Glomerular visceral epithelial cell (primary cell): Measurements from ENCODE around the gene EFNA3.
A peak's percentile ranks its signal among the peaks of the same experiment; 100 is the strongest.

Experiments
- DNase-seq: peaks from one replicate; pipeline ENCODE4 v3.0.0-alpha.2; 2016; ENCODE audit errors: extremely low spot score

Gene EFNA3

DNA sequence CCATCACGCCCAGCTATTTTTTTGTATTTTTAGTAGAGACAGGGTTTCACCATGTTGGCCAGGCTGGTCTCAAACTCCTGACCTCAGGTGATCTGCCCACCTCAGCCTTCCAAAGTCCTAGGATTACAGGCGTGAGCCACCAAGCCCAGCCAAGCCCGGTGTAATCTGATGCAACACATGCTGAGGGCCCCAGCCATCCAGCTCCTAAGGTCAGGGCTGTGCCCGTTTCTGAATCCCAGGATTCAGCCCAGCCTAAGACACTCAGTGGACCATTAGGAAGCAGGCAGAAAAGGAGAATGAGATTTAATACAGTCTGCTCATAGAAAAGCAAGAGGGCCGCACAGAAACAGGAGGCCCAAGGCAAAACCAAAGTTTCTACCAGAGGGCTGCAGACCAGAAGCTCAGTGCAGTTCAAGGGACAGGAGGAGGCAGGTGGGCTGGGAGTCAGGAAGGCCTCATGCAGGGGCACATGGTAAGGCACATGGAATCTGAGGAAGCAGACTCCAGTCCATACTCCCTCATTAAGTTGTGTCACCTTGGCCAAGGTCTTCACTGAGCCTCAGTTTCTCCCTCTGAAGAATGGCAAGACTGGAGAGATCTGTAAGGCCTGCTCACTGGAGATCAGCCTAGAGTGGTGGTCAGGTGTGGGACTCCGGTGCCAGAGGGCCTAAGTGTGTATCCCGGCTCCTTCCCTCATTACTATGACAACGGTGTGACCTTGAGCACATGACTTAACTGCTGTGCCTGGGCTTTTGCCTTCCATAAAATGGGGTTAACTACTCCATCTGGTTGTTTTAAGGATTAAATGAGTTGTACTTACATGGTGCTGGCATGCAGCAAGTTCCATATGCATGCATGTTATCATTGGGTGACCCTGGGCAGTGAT lies 29.9 kb upstream of the EFNA3 start:
- no peak for DNase-seq

GRCh38 chr1:155049651-155050559 lies 28.7 kb upstream of the EFNA3 start:
- DNase-seq: peak; percentile 54

DNA sequence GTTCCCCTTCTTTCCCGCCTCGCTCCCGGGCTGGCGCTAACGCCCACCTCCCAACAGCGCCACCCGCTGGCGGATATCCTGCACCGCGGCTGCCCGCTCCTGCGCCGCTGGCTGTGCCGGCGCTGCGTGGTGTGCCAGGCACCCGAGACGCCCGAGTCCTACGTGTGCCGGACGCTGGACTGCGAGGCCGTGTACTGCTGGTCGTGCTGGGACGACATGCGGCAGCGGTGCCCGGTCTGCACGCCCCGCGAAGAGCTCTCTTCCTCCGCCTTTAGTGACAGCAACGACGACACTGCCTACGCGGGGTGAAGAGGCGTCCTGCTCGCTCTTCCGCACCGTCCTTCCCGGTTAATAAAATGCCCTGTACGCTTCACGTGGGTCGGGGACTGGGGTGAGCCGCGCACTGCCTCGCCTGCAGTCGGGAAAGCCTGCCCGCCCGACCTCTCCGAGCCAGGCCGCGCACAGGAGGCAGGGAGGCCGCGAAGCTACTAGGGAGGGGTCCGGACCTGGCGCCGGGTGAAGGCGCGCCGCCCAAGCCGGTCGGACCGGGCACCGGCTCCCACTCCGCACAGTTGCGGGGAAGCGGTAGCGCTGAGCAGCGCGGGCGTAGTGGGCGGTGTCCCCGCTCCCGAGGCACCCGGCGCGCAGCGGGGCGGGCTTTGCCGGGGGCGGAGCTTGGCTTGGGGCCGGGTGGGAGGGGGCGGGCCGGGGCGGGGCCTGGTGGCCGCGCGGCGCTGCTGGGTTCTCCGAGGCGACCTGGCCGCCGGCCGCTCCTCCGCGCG lies 27.9 kb upstream of the EFNA3 start, which contains the start of gene ADAM15:
TSS of gene ADAM15 (plus strand) at position 757 of the 782 bp plus-strand sequence. CDS start 71 bp downstream, outside the sequence.
- peak; percentile 83 for DNase-seq

- DNase-seq: no peak
Measured at GRCh38 chr1:155051342-155051776, 27.3 kb upstream of the EFNA3 start.

DNA sequence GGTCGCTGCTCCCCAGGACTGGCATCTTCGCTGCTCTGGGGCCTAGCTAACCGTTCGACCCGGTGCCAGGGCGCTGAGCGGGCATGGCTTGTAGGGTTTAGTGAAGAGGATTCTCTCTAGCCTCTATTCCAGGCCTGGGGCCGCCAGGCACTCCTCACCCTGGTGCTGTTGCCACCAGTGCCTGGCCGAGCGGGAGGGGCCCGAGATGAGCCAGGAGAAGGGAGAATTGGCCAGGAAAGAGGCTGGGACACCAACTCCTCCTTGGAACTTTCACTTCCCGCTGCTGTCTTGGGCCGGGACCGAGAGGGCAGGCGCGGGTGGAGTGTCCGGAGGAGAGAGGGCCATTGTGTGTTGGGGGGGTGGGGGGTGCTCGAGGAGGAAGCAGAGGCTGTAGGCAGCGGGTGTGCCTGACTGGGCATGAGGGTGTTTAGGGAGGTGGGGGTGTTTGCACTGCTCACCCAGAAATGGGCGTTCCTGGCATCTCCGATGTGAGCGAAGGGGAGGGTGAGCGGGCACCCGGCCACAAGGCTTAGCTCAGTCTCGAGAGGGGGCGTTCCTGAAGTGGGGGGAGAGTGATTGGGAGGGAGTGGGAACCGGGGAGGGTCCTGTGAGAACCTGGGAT lies 26.7 kb upstream of the EFNA3 start:
- peak; percentile 51 for DNase-seq

DNA sequence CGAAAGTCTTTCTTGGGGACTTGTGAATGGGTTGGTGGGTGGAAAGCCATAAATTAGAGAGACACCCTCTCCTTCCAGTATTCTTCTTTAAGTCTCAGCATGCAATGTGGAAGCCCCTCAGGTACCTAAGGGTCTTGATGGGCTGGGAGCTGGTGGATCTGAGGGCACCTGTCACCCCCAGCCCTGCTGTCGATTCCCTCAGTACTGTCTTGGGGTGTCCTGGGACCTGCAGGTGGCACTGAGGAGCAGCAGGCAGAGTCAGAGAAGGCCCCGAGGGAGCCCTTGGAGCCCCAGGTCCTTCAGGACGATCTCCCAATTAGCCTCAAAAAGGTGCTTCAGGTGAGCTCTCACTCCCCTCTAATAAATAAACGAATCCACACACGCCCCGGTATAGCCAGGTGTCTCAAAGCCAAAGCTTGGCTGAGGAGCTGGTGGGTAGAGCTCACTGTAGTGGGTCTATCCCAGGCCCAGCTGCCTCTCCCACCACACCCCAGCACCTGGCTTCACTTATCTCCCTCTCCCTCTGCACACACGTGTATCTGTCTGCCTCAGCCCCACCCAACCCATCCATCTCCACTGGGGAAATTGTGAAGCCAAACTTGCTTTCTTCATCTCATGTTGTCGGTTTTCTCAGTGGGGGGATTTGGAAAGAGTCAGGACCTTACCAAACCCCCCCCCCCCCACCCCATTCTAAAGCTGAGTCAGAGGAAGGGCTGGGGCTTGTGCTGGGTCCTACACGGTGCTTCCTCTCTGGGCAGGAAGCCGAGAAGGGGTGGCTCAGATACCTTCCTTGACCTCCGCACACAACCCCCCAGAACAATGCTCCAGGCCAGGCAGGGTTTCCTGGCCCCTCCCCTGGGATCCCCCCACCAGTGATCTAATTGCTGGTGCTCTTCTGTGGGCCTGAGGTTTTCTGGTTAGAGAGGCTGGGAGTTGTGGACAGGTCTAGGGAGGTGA lies 25.9 kb upstream of the EFNA3 start:
- DNase-seq: peak; percentile 40

DNA sequence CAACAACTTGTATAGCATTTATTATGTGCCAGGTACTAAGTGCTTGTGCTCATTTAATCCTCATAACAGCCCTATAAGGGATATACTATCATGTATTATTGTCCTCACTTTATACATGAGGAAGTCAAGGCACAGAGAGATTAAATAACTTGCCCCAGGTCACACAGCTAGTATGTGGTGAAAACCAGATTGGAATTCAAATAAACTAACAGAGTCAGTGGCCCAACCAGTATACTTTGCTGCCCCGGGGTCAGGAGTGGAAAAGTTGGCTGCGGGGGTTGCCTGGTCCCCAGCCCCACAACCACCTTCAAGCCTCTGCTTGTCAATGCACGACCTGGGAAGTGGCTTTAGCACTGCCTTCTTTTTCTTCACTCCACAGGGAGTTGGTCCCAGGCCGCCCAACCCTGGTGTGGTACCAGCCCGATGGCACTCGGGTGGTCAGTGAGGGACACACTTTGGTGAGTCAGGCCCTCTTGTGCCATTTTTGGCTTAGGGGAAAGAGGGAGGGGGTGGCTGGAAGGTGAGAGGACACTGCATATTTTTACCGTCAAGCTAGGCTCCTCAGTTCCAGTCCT lies 25.0 kb upstream of the EFNA3 start:
- no peak for DNase-seq

GRCh38 chr1:155057104-155057503 lies 21.5 kb upstream of the EFNA3 start:
- no peak for DNase-seq

GRCh38 chr1:155057788-155058211 lies 20.8 kb upstream of the EFNA3 start:
- DNase-seq: no peak

- DNase-seq: no peak
Measured at GRCh38 chr1:155060736-155061135, 17.9 kb upstream of the EFNA3 start.

GRCh38 chr1:155061381-155062150 lies 17.1 kb upstream of the EFNA3 start:
- DNase-seq: peak; percentile 94

DNA sequence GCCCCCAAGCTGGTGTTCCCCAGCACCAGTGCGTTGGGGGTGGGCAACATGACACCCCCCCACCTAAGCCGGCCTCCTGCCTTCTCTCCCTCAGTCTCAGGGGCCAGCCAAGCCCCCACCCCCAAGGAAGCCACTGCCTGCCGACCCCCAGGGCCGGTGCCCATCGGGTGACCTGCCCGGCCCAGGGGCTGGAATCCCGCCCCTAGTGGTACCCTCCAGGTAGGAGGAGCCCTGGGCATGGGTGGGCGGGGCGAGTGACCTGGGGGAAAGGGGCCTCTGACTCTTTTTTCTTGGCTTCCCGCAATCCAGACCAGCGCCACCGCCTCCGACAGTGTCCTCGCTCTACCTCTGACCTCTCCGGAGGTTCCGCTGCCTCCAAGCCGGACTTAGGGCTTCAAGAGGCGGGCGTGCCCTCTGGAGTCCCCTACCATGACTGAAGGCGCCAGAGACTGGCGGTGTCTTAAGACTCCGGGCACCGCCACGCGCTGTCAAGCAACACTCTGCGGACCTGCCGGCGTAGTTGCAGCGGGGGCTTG lies 16.4 kb upstream of the EFNA3 start:
- no peak for DNase-seq

DNA sequence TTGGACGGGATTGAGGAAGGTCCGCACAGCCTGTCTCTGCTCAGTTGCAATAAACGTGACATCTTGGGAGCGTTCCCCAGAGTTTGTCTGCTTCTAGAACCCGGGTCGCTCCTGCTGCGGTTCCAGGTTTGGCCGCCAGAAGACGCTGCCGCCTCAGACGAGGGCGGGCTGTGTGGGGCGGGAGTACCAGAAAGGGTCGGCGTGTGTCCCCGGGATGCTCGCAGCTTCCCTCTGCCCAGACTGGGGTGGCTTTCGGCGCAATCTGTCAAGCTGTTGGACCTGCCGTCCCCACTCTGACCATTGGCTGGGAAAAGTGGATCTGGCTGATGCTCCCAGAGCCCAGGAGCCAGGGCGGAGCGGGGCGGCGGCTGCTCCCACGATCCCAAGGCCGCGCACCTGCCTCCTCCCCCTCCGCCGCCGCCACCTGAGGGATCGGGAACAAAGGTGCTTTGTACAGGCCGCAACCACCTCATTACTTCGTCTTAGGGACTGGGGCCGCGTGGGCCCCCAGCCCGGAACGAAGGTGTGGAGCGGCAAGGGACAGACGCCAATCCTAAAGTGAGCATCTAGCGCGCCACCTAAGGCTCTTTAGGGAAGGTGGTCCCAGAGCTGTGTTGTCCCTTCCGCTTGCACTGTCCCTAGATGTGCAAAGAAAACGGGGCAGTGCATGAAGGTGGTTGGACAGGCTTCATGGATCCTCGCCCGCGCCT lies 15.8 kb upstream of the EFNA3 start:
- no peak for DNase-seq

DNA sequence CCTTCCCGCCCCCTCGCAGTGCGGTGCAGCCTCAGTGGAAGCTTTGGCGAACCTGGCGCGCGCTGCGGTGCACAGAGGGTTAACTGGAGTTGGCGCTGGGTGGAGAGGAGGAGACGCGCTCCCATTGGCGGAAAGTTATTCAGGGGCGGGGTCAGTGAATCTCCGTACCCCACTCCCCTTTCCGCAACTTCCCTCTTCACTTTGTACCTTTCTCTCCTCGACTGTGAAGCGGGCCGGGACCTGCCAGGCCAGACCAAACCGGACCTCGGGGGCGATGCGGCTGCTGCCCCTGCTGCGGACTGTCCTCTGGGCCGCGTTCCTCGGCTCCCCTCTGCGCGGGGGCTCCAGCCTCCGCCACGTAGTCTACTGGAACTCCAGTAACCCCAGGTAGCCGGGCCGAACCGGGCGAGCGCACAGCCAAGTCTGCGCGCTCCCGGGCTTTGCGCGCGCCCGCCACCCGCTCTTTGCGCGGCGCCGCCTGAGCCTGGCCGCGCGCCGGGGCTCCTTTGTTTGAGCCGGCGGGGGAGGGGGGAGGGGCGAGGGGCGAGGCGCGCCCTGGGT lies 15.0 kb upstream of the EFNA3 start, which contains the start of gene EFNA4:
TSS of gene EFNA4 (plus strand) at position 191 of the 561 bp plus-strand sequence. CDS start at position 275, 84 bp downstream.
- peak; percentile 87 for DNase-seq

DNA sequence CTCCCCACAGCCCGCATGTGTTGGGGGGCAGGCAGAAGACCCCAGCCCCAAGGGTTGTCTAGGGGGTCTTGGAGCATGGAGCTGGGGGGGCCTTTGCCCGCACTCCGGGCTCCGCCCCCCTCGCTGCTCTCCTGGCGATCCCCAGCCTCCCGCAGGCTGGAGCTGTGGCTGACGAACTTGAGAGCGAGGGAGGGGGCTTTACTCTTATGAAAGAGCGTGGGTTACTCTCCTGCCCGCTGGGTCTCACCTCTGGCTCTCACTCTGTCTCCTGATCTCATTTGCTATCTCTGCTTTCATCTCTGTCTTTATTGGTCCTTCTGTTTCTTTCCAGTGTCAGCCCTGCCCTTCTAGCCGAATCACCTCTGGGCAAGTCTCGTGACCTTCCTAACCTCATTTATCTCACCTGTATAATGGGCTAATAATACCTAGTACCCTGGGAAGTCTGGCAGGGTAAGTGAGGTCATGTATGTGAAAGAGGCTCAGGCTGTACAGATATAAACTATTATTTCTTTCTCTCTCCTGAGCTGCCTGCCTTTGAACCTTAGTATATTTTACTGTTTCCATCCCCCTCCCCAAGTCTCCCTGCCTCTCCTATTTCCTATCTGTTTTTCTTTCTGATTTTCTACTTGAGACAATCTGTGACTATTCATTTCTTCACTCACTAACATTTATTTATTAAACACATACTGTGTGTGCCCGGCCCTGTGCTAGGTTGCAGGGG lies 14.4 kb upstream of the EFNA3 start:
- DNase-seq: peak; percentile 51

GRCh38 chr1:155064832-155065429 lies 13.7 kb upstream of the EFNA3 start:
- no peak for DNase-seq
